Stimulated activated naive B cell treated with anti-CD40 and anti-IgM and Interleukin-4, amounts not matched to agents 10 μg/mL and 1 μg/mL and 100 μg/mL, for 72 hours (primary cell): ENCODE results near the gene DPH7.
"Not testable (repeated sequence)": the region's sequence is repeated elsewhere in the genome, so short reads cannot be mapped to it uniquely, and the experiment has no call there.

Source experiments
- ATAC-seq, 2 donors: fragments of 150-1000 bp; cut with Tn5 transposase; replicated peaks; 2 replicates each; pipeline ENCODE4 v1.10.0; 2021; ENCODE audit warnings: moderate library complexity in 1 of 2
- DNase-seq: peaks from one replicate; pipeline ENCODE4 v3.0.0; 2021
- H3K27ac Mint-ChIP-seq: one replicate; pipeline ENCODE4 v1.8.0; 2022; ENCODE audit warnings: mild to moderate bottlenecking, mixed read lengths
- H3K27me3 Mint-ChIP-seq, 2 donors: one replicate each; pipeline ENCODE4 v1.8.0; 2022; ENCODE audit warnings: mixed read lengths in 2 of 2
- H3K36me3 Mint-ChIP-seq, 2 donors: one replicate each; pipeline ENCODE4 v1.8.0; 2022; ENCODE audit warnings: mixed read lengths in 2 of 2, mild to moderate bottlenecking in 1 of 2
- H3K4me1 Mint-ChIP-seq, 2 donors: one replicate each; pipeline ENCODE4 v1.8.0; 2022; ENCODE audit warnings: mixed read lengths in 2 of 2, mild to moderate bottlenecking in 1 of 2
- H3K4me3 Mint-ChIP-seq, 2 donors: one replicate each; pipeline ENCODE4 v1.8.0; 2022; ENCODE audit warnings: mild to moderate bottlenecking in 2 of 2, mixed read lengths in 2 of 2, moderate library complexity in 1 of 2
- H3K9me3 Mint-ChIP-seq, 2 donors: one replicate each; pipeline ENCODE4 v1.8.0; 2022; ENCODE audit warnings: mixed read lengths in 2 of 2, mild to moderate bottlenecking in 1 of 2

DPH7 gene

DNA sequence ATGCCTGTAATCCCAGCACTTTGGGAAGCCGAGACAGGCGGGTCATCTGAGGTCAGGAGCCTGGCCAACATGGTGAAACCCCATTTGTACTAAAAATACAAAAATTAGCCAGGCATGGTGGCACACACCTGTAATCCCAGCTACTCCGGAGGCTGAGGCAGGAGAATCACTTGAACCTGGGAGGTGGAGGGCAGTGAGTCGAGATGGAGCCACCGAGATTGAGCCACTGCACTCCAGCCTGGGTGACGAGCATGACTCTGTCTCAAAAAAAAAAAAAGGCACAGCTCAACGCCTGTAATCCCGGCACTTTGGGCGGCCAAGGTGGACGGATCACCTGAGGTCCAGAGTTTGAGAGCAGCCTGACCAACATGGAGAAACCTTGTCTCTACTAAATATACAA lies 25.1 kb downstream of the DPH7 start:
- H3K36me3 Mint-ChIP-seq, result peaks cover 31 to 38% of the 10 kb centered on the region in 2 donors
- ATAC-seq, DNase-seq, H3K27me3 Mint-ChIP-seq, H3K27ac Mint-ChIP-seq, H3K9me3 Mint-ChIP-seq, H3K4me3 Mint-ChIP-seq: not testable (repeated sequence)
- peaks cover 15 to 28% of the 10 kb centered on the region in 2 donors for H3K4me1 Mint-ChIP-seq

- Mint-ChIP-seq H3K27ac (peak overlapping the region; percentile 91), H3K27me3 (no peaks in the 10 kb centered on the region), H3K4me1 (peaks cover 20 to 41% of the 10 kb centered on the region in 2 donors), H3K4me3 (peak overlapping the region; percentile 88), H3K9me3 (no peaks in the 10 kb centered on the region), H3K36me3 (peaks cover 24 to 32% of the 10 kb centered on the region in 2 donors)
- ATAC-seq (peak; percentile 21 to 27), DNase-seq (no peak)
Measured at GRCh38 chr9:137552022-137552768, 26.5 kb downstream of the DPH7 start.

DNA sequence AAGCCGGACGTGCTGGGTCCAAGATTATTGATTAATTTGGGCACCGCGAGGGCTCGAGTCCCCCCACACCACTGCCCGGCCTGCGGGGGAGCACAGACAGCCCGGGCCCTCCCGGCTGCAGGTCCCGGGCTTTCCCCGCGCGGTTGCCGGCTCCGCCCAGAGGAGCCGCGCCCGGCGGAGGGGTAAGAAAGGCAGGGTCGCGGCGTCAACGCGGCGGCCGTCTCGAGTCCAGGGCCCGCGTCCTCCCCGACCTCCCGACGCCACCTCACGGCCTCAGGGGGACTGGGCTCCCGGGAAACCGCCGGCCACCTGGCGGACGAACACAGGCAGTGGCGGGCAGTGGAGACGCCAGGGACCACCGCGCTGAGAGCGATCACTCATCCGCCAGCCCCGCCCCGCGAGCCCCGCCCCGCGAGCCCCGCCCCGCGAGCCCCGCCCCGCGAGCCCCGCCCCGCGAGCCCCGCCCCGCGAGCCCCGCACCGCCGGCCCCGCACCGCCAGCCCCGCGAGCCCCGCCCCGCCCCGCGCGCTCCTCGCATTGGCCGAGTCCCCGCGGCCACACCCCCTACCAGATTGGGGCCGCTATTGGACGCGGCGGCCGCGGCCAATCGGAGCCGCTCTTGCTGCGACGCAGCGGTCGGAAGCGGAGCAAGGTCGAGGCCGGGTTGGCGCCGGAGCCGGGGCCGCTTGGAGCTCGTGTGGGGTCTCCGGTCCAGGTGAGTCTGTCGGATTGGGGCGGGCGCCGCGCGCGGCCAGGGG lies 27.3 kb downstream of the DPH7 start, which contains the start of gene MRPL41:
Gene MRPL41 (plus strand): TSS at position 616 of the 758 bp plus-strand sequence. CDS start 203 bp downstream, outside the sequence.
- DNase-seq, result peak; percentile 75
- H3K27me3 Mint-ChIP-seq, result no peaks in the 10 kb centered on the region
- H3K4me1 Mint-ChIP-seq, result peaks cover 25 to 48% of the 10 kb centered on the region in 2 donors
- peak; percentile 88 to 90 for ATAC-seq
- peak within 1 kb of the TSS; percentile 91 for H3K27ac Mint-ChIP-seq
- H3K9me3 Mint-ChIP-seq, result no peaks in the 10 kb centered on the region
- H3K36me3 Mint-ChIP-seq, result peaks cover 19 to 29% of the 10 kb centered on the region in 2 donors
- H3K4me3 Mint-ChIP-seq, result peak within 1 kb of the TSS; percentile 88

DNA sequence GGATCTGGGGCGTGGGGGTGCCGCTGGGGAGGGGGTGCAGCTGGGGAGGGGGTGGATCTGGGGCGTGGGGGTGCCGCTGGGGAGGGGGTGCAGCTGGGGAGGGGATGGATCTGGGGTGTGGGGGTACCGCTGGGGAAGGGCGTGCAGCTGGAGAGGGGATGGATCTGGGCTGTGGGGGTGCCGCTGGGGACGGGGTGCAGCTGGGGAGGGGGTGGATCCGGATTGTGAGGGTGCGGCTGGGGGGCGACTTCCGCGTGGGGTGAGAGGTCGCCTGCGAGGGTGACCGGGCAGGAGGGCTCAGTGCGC lies 27.8 kb downstream of the DPH7 start:
- Mint-ChIP-seq H3K36me3 (peaks cover 14 to 23% of the 10 kb centered on the region in 2 donors), H3K4me1 (peaks cover 30 to 54% of the 10 kb centered on the region in 2 donors), H3K4me3 (peak overlapping the region; percentile 74 to 88)
- not testable (repeated sequence) for H3K27me3 Mint-ChIP-seq, H3K27ac Mint-ChIP-seq, H3K9me3 Mint-ChIP-seq, DNase-seq
- ATAC-seq, result peak in 1 of 2 donors; percentile 1

DNA sequence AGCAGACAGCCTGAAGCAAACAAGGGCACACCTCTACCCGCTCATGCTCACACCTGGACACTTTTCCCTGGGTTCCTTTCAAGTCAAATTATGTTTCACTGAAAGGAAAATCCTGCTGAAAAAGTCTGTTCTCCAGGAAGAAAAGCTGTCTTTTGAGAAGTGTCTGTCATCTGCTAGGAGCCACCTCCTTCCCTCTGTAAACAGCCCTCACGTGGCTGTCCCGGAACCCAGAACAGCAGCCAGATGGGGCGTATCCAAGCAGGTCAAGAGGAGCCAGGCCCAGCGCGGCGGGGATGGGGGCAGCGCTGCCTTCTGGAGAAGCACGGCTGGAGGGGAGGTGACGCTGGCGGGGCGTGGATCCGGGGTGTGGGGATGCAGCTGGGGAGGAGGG lies 28.5 kb downstream of the DPH7 start, which contains the start of gene PNPLA7:
Gene PNPLA7 (minus strand): TSS at position 172 of the 391 bp plus-strand sequence. CDS start 205 bp downstream, outside the sequence.
- DNase-seq, result peak; percentile 53
- Mint-ChIP-seq H3K4me1 (peaks cover 33 to 57% of the 10 kb centered on the region in 2 donors), H3K27ac (peak within 1 kb of the TSS; percentile 87), H3K9me3 (no peaks in the 10 kb centered on the region), H3K4me3 (peak within 1 kb of the TSS; percentile 88 to 89), H3K27me3 (no peaks in the 10 kb centered on the region), H3K36me3 (peaks cover 10 to 16% of the 10 kb centered on the region in 2 donors)
- peak; percentile 55 to 62 for ATAC-seq

DNA sequence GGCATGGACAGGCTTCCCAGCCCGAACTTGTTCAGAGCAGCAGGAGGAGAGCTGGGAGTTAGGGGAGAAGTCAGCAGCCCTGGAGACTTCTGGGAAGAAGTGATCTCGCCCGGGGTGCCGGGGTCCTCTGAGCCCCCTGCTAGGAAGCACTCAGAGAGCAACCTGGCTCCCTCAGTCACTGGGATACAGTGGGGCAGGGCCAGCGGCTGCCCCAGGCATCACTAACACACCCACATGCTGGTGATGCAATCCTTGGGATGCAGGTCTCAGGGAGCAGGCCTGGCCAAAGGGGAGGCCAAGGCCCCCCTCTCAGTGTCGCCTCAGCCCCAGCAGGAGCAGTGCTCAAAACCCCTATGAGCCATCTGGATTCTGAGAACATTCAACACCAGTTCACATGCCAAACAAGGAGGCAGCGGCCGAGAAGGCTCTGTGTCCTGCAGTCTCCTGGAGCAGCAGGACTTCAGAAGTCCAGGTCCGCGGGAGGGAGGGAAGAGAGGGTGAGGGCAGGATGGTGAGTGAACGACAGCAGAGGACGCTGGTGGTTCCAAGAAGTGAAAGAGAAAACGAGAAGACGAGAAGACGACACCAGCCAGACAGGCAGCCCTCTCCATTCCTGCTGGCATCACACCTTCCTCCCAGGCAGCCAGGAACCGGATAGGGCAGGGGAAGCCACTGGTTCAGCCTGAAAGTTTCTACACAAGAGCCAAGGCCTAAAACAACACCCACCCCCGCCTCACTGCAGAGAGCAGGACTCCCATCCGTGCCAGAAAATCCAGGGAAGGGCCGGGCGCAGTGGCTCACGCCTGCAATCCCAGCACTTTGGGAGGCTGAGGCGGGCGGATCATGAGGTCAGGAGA lies 30.8 kb downstream of the DPH7 start:
- Mint-ChIP-seq H3K9me3 (no peaks in the 10 kb centered on the region), H3K36me3 (peaks cover 5 to 9% of the 10 kb centered on the region in 2 donors)

GRCh38 chr9:137545123-137545522 lies 33.6 kb downstream of the DPH7 start:
- no peak for ATAC-seq
- Mint-ChIP-seq H3K36me3 (peaks cover 2 to 3% of the 10 kb centered on the region in 2 donors), H3K9me3 (no peaks in the 10 kb centered on the region), H3K4me3 (no peak overlapping the region), H3K4me1 (peaks cover 35 to 44% of the 10 kb centered on the region in 2 donors), H3K27ac (no peak overlapping the region), H3K27me3 (no peaks in the 10 kb centered on the region)
- no peak for DNase-seq

More for the DNA sequence above, 30.8 kb downstream of the DPH7 start:
- ATAC-seq (no peak), DNase-seq (no peak)
- Mint-ChIP-seq H3K4me3 (peak overlapping the region in 1 of 2 donors; percentile 35), H3K4me1 (peaks cover 40 to 57% of the 10 kb centered on the region in 2 donors), H3K27me3 (no peaks in the 10 kb centered on the region), H3K27ac (peak overlapping the region; percentile 85)

- ATAC-seq (no peak), DNase-seq (no peak)
- no peaks in the 10 kb centered on the region for H3K27me3 Mint-ChIP-seq
- no peaks in the 10 kb centered on the region for H3K9me3 Mint-ChIP-seq
- H3K4me1 Mint-ChIP-seq, result peaks cover 29 to 35% of the 10 kb centered on the region in 2 donors
- H3K27ac Mint-ChIP-seq, result peak overlapping the region; percentile 83
- H3K4me3 Mint-ChIP-seq, result no peak overlapping the region
- peaks cover 2 to 3% of the 10 kb centered on the region in 2 donors for H3K36me3 Mint-ChIP-seq
Measured at GRCh38 chr9:137544176-137544760, 34.5 kb downstream of the DPH7 start.

DNA sequence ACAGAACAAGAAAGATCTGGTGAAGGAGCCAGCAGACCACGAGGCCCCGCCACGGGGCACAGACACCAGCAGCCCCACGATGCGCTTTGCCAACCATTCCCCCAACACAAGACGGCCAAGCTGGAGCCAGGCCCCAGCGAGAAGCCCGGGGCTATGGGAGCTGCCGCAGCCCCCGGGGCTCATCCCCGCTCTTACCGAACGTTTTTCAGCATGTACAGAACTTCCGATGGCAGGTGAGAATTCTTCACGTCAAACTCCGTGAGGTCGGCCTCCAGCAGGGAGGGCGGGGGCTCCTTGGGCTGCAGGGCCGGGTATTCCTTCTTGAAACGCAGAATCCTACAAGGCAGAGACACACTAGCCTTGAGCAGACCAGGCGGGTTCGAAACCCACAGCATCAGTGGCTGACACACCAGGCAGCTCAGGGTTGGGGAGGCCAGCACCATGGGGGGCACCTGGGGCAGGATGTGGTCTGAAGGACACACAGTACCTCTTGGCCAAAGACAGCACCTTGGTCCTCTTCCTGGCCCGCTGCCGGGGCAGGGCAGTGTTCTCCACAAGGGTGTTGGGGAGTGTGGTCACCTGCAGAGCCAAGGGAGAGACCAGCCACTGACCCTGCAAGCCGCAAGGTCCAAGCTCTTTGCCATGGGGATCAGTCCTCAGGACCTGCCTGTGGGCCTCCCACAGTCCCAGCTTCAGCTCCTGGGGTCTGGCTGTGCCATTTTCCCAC lies 35.3 kb downstream of the DPH7 start:
- no peak for DNase-seq
- ATAC-seq, result no peak
- Mint-ChIP-seq H3K9me3 (no peaks in the 10 kb centered on the region), H3K4me3 (no peak overlapping the region), H3K4me1 (peaks cover 25 to 27% of the 10 kb centered on the region in 2 donors), H3K36me3 (peaks cover 2 to 3% of the 10 kb centered on the region in 2 donors), H3K27me3 (no peaks in the 10 kb centered on the region), H3K27ac (no peak overlapping the region)

DNA sequence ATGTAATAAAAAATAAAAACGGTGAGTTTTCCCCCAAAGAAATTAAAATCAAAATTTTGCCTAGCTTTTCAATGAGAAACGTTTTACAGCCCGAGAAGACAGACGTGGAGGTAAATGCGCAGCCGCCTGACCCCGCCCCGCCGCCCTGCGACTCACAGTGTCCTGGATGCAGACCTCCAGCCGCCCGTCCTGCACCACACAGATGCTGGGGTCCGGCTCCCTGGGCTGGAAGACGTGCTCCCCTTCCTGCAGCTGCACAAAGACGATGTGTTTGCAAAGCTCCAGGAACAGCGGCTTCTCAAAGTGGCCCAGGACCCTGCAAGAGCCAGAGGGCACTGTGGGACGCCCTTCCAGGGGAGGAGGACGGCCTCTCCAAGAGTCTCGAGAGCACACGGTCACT lies 36.2 kb downstream of the DPH7 start:
- Mint-ChIP-seq H3K27me3 (no peaks in the 10 kb centered on the region), H3K4me3 (no peak overlapping the region), H3K27ac (no peak overlapping the region), H3K9me3 (peaks cover 0 to 1% of the 10 kb centered on the region in 2 donors), H3K36me3 (peaks cover 3 to 8% of the 10 kb centered on the region in 2 donors), H3K4me1 (peaks cover 22 to 25% of the 10 kb centered on the region in 2 donors)
- DNase-seq, result no peak
- ATAC-seq, result no peak

DNA sequence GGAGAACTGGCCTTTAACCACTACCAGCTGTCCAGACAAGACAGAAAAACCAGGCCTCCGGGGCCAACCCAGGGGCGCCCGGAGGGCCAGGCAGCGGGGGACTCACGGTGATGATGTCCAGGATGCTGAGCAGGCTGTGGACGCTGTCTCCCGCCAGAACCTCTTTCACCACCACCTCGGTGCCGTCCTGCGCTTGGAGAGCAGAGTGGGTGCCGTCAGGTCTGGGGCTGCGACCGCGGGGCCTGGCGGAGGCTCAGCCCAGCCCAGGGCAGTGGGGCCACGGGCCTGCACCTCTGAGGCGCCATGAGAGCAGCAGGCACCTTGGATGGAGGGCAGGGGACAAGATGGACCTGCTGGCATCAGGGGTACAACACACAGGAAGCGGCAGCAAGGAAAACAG lies 38.2 kb downstream of the DPH7 start:
- no peak overlapping the region for H3K27ac Mint-ChIP-seq
- ATAC-seq (no peak), DNase-seq (no peak)
- no peak overlapping the region for H3K4me3 Mint-ChIP-seq
- H3K36me3 Mint-ChIP-seq, result peaks cover 7 to 14% of the 10 kb centered on the region in 2 donors
- H3K27me3 Mint-ChIP-seq, result no peaks in the 10 kb centered on the region
- peaks cover 6 to 7% of the 10 kb centered on the region in 2 donors for H3K9me3 Mint-ChIP-seq
- peaks cover 17% of the 10 kb centered on the region in 2 donors for H3K4me1 Mint-ChIP-seq

- peaks cover 21 to 32% of the 10 kb centered on the region in 2 donors for H3K4me1 Mint-ChIP-seq
- ATAC-seq (no peak), DNase-seq (no peak)
- no peak overlapping the region for H3K4me3 Mint-ChIP-seq
- H3K27ac Mint-ChIP-seq, result peak overlapping the region; percentile 59
- H3K27me3 Mint-ChIP-seq, result no peaks in the 10 kb centered on the region
- peaks cover 9 to 11% of the 10 kb centered on the region in 2 donors for H3K9me3 Mint-ChIP-seq
- peaks cover 15 to 30% of the 10 kb centered on the region in 2 donors for H3K36me3 Mint-ChIP-seq
Measured at GRCh38 chr9:137538058-137538457, 40.7 kb downstream of the DPH7 start.

- ATAC-seq, result peak in 1 of 2 donors; percentile 43
- not testable (repeated sequence) for H3K27me3 Mint-ChIP-seq, DNase-seq, H3K4me3 Mint-ChIP-seq
- Mint-ChIP-seq H3K4me1 (peaks cover 21 to 38% of the 10 kb centered on the region in 2 donors), H3K9me3 (peaks cover 9 to 11% of the 10 kb centered on the region in 2 donors), H3K36me3 (peaks cover 15 to 30% of the 10 kb centered on the region in 2 donors), H3K27ac (peak overlapping the region; percentile 65)
Measured at GRCh38 chr9:137536594-137537131, 42.1 kb downstream of the DPH7 start.
